Measurements from ENCODE around the gene PPP1R1A. TPM values are rescaled to one million over a fixed set of nuclear protein-coding genes. Genes with fewer than 3 reads are reported as not detected.

The PPP1R1A gene
- total RNA-seq, 2 donors from 2014 or later = 0.87 to 12.0 TPM

GRCh38 chr12:54571193-54572188 lies 17.0 kb downstream of the PPP1R1A start:
- intact Hi-C loops (cut with DNase I) = no loop called here
- Histone ChIP-seq H3K4me1 (replicated peaks) (no peaks in the 10 kb centered on the region), H3K36me3 (no peaks in the 10 kb centered on the region), H3K27ac (no peak overlapping the region), H3K9me3 (no peaks in the 10 kb centered on the region), H3K27me3 (replicated peaks; ENCODE audit: insufficient read depth) (no peaks in the 10 kb centered on the region), H3K4me3 (no peak overlapping the region)
- no peak for DNase-seq (ENCODE audit: low spot score)
- WGBS = 57% methylated on average over 10 of the region's 10 CpGs
- TF ChIP-seq POLR2AphosphoS5 (IDR thresholded peaks at IDR 0.05) (no peak), CTCF (IDR thresholded peaks at IDR 0.05) (no peak), POLR2A (IDR thresholded peaks at IDR 0.05) (no peak)

- Histone ChIP-seq H3K4me1 (replicated peaks) (no peaks in the 10 kb centered on the region), H3K27me3 (replicated peaks; ENCODE audit: insufficient read depth) (no peaks in the 10 kb centered on the region), H3K4me3 (no peak overlapping the region), H3K9me3 (no peaks in the 10 kb centered on the region), H3K36me3 (no peaks in the 10 kb centered on the region), H3K27ac (no peak overlapping the region)
- no peak for TF ChIP-seq POLR2A (IDR thresholded peaks at IDR 0.05)
- TF ChIP-seq POLR2AphosphoS5 (IDR thresholded peaks at IDR 0.05) = no peak
- TF ChIP-seq CTCF (IDR thresholded peaks at IDR 0.05) = no peak
- DNase-seq (ENCODE audit: low spot score) = no peak
- intact Hi-C loops (cut with DNase I) = no loop called here
- WGBS = 95% methylated on average over 4 of the region's 4 CpGs
These were observed 18.4 kb downstream of the PPP1R1A start for GRCh38 chr12:54569995-54570528.

GRCh38 chr12:54569072-54569471 lies 19.4 kb downstream of the PPP1R1A start:
- H3K4me1 ChIP-seq (replicated peaks) = no peaks in the 10 kb centered on the region
- H3K4me3 ChIP-seq = no peak overlapping the region
- TF ChIP-seq POLR2A (IDR thresholded peaks at IDR 0.05) (no peak), POLR2AphosphoS5 (IDR thresholded peaks at IDR 0.05) (no peak), CTCF (IDR thresholded peaks at IDR 0.05) (no peak)
- no peak for DNase-seq (ENCODE audit: low spot score)
- H3K27ac ChIP-seq = no peak overlapping the region
- no peaks in the 10 kb centered on the region for H3K27me3 ChIP-seq (replicated peaks; ENCODE audit: insufficient read depth)
- no peaks in the 10 kb centered on the region for H3K36me3 ChIP-seq
- H3K9me3 ChIP-seq = no peaks in the 10 kb centered on the region
- 91% methylated on average over 14 of the region's 14 CpGs for WGBS
- intact Hi-C loops (cut with DNase I) = no loop called here

- Histone ChIP-seq H3K36me3 (no peaks in the 10 kb centered on the region), H3K9me3 (no peaks in the 10 kb centered on the region), H3K4me1 (replicated peaks) (no peaks in the 10 kb centered on the region), H3K4me3 (no peak overlapping the region), H3K27me3 (replicated peaks; ENCODE audit: insufficient read depth) (no peaks in the 10 kb centered on the region), H3K27ac (no peak overlapping the region)
- no peak for DNase-seq (ENCODE audit: low spot score)
- intact Hi-C loops (cut with DNase I) = no loop called here
- no peak for TF ChIP-seq POLR2AphosphoS5 (IDR thresholded peaks at IDR 0.05)
- TF ChIP-seq CTCF (IDR thresholded peaks at IDR 0.05) = no peak
- TF ChIP-seq POLR2A (IDR thresholded peaks at IDR 0.05) = no peak
- WGBS = 90% methylated on average over 5 of the region's 5 CpGs
These were observed 21.7 kb downstream of the PPP1R1A start for GRCh38 chr12:54566792-54567191.

Data from prostate gland (tissue), 2 donors.